GM12872 (cell line): ENCODE results near the gene GGCT.

Experiments used
- CTCF ChIP-seq: IDR thresholded peaks from 3 replicates; pipeline ENCODE4 v1.5.1; 2011; ENCODE audit warnings: low read depth, mild to moderate bottlenecking, low read length, moderate library complexity; ENCODE audit not compliant: insufficient read depth

Gene GGCT

DNA sequence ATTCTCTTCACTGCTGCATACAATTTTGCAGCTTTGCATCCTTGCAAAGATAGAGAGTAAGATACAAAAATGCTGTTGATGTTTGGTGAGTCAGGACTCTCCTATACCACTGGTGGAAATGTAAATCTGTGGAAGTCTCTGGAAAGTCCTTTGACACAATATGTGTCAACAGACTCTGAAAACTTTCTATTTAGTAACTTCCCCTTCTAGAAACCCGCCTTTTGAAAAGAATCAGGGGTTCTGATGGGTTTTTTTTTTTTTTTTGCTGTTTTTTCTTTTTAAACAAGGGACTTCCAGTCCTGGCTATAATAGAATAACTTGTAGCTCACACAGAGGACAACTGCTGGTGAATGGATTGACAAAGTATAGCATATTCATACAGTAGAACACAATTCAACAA lies 42.5 kb downstream of the GGCT start:
- TF ChIP-seq CTCF = no peak

DNA sequence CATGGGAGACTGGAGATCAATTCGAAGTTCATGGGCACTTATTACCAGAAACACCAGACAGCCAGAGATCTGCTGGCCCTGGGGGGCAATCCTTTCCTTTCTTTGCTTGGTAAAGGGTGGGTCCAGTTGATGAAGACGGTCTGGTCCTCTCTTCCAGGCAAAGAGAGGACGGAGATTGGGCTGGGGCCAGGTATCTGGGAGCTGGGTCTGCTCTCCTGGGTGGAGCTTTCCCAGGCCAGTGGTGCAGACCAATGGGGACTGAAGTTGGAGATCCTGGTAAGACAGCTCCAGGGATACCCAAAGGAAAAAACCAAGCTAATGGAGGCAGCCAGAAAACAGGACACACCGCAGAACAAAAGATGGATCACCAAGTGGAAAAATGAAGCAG lies 44.4 kb downstream of the GGCT start:
- no peak for TF ChIP-seq CTCF

DNA sequence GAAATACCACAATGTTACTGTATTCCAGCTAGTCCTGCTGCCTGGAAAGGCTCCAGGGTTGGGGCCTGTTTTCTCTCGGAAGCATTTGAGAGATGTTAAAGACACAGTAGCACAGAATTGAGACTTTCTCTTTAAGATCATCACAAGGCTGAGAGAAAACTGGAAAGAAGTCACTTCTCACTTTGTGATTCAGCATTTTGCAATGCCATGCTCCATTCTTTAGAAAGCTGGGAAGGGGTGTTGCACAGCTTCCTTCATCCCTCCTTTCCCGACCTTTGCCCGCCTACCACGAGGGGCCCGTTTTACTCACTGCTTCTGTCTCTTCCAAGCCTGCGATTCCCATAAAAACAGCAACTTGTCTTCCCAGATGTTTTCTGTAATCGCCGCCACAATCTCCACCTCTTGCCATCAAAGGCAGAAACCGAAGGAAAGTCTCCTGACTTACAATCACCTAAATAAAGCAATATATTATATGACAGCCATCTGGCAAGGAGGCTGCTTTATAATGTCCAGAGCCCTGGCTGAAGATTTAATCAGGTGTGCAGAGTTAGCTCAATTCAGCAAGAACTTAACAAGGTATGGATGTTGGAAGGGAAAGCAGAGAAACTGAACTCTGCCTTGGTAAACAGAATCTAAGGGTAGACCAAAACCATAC lies 44.9 kb downstream of the GGCT start:
- no peak for TF ChIP-seq CTCF

DNA sequence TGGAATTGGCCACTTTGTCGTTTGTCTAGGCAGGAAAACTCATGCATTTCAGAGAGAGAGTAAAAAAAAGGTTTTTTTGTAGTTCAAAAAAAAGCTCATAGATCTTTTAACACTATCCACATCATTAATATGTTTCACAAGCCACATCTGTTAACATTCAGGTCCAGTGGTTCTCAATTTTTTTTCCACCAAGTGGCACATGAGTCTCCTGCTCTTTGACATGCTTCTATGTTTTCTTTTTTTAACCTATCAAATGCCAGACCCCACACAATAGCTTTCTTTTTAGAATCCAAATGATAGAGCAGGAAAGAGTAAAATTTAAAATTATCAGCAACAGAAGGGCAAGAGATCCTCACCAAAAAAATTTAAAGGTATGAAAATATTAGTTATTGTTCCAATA lies 46.3 kb downstream of the GGCT start:
- TF ChIP-seq CTCF = no peak

DNA sequence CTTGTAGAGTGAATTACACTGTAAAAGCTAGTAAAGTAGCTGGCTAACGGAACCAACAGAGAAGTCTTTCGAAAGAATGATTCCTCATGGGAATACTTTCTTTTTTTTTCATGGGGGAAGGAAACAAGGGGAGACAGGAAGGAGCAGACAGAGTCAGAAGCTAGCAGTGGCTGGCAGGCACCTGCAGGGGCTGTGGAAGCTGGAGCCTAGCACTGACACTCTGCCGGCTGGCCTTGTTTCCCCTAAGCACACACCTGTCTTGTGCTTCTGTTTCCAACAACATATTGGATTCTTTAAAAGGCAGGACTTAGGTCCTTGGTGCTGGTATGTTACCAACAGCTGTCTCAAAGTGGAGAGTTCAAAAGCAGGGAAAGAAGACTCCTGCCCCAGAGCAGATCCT lies 50.7 kb downstream of the GGCT start:
- TF ChIP-seq CTCF = no peak

GRCh38 chr7:30453016-30453415 lies 51.6 kb downstream of the GGCT start:
- TF ChIP-seq CTCF = no peak

DNA sequence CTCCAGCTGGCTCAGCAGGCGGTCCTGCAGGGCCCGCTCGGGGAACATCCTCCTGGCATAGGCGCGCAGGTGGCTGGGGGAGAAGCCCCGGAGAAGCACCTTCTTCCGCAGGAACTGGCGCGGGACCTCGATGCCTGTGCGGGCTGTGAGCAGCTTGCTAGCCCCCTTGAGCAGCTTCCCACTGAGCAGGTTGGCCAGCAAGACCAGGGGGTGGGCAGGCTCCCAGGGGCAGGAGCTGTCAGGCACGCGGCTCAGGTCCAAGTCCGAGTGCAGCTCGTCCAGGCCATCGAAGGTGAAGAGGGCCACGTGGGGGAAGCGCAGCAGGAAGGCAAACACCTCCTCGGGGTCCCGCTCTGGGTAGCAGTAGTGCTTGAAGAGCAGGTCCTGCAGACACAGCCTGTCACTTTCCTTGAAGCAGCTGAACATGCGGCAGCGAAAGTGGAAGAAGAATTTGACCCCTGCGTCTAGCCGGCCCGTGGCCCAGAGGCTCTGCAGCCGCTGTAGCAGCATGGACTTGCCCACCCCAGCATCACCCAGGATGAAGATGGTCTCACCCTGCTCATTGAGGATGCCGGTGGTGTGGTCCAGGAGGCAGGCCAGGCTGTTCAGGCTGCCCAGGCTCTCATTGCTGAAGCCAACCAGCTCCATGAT lies 52.2 kb downstream of the GGCT start:
- TF ChIP-seq CTCF = no peak
